ENCODE data around the gene FYN.

GRCh38 chr6:111871725-111872400 is 1.4 kb downstream of the FYN start:
- TF ChIP-seq POLR2AphosphoS5 (IDR thresholded peaks at IDR 0.05; ENCODE audit: borderline replicate concordance, low read depth, low read length) = no peak
- no peak for TF ChIP-seq EZH2 (IDR thresholded peaks at IDR 0.05)
